AG10803 (cell line): ENCODE results near the gene PAX9.

Source experiments
- DNase-seq: peaks from one replicate; pipeline ENCODE4 v3.0.0; 2010; ENCODE audit warnings: low read depth
- H3K4me3 ChIP-seq: 2 replicates; pipeline ENCODE4 v1.5.1; 2011; ENCODE audit warnings: mild to moderate bottlenecking, low read length, control low read depth
- CTCF ChIP-seq: conservative IDR thresholded peaks from 2 replicates; pipeline ENCODE4 v1.5.1; 2011; ENCODE audit warnings: mild to moderate bottlenecking, low read length, control low read depth, inconsistent platforms

Gene PAX9

GRCh38 chr14:36664322-36665193 lies 2.9 kb downstream of the PAX9 start:
- no peak for TF ChIP-seq CTCF
- peak overlapping the region; percentile 68 for H3K4me3 ChIP-seq

DNA sequence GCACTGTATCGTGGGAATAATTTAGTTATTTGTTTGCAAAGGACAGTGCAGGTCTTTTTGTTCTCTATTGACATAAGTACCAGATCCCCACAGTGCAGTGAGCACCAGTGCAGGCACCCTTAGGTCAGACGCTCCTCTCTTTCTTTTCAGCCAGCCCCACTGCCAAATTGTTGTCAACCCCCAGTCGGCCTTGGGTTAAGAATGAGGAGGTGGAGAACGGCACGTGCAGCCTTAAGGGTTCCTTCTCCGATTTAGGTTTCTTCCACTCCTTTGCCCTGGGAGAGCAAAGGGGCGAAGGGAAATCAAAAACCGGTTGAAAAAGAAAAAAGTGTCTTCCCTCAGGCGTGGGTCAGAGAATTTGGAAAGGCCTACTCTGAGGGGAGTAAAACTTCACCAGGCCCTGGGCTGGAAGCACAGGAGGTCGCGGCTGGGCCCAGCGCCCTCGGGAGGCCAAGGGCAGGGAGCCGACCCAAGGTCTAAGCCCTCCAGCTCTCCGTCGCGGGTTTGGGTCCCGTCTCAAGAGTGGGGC lies 4.3 kb downstream of the PAX9 start:
- no peak for DNase-seq
- TF ChIP-seq CTCF: no peak
- no peak overlapping the region for H3K4me3 ChIP-seq

More at GRCh38 chr14:36664322-36665193, 2.9 kb downstream of the PAX9 start:
- no peak for DNase-seq

DNA sequence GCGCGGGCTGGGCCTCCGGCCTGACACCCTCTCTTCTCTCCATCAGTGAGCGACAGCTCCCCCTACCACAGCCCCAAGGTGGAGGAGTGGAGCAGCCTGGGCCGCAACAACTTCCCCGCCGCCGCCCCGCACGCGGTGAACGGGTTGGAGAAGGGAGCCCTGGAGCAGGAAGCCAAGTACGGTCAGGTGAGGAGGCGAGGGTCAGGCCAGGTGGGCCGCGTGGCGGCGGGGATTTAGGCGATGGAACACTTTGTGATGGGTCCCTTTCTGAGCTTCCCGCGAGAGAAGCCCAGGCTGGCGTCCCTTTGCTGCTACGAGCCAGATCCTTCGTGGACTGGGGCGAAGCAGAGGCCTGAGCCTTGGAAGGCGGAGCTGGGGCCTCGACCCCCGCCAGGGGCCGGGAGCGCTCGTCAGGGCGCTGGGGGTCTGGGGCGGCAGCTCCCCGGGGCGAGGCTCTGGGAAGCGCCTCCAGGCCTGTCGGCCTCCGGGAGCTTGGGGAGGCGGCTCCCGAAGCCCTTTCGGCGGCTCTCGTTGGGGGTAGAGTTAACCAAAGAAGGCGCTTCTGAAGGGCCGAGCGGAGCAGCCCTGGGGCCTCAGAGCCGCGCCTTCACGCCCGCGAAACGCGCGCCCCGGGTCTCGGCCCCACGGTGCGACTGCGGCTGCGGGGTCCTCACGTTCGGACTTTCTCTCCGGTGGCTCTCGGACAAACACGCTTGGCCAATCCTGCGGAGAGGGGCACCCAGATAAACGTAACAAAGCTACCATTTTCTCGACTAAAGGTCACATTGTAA lies 5.0 kb downstream of the PAX9 start:
- no peak for DNase-seq
- no peak overlapping the region for H3K4me3 ChIP-seq
- no peak for TF ChIP-seq CTCF

GRCh38 chr14:36667679-36668078 lies 6.0 kb downstream of the PAX9 start:
- DNase-seq: no peak
- no peak for TF ChIP-seq CTCF
- H3K4me3 ChIP-seq: no peak overlapping the region

GRCh38 chr14:36671149-36671548 lies 9.5 kb downstream of the PAX9 start:
- DNase-seq: no peak
- H3K4me3 ChIP-seq: no peak overlapping the region
- TF ChIP-seq CTCF: no peak

DNA sequence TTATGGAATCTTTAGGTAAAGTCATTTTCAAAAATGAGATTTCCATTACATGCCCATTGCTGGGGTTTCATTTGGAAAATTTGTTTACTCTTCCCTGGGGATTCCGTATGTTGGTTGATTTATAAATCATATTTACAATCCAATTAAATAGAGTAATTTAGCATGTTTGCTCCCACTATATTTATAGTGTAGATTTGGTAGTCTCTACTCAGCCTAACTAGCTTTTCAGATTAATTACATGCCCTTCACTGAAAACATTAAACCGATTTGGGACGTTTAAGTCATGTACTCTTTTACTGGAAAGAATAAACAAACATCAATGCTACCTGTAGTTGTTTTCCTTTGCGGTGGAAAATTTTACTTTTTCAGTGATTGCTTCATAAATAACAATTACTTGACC lies 10.4 kb downstream of the PAX9 start:
- TF ChIP-seq CTCF: no peak
- H3K4me3 ChIP-seq: no peak overlapping the region
- no peak for DNase-seq
